ENCODE measurements around the gene CCNL2.

- TF ChIP-seq, protein P1, sequence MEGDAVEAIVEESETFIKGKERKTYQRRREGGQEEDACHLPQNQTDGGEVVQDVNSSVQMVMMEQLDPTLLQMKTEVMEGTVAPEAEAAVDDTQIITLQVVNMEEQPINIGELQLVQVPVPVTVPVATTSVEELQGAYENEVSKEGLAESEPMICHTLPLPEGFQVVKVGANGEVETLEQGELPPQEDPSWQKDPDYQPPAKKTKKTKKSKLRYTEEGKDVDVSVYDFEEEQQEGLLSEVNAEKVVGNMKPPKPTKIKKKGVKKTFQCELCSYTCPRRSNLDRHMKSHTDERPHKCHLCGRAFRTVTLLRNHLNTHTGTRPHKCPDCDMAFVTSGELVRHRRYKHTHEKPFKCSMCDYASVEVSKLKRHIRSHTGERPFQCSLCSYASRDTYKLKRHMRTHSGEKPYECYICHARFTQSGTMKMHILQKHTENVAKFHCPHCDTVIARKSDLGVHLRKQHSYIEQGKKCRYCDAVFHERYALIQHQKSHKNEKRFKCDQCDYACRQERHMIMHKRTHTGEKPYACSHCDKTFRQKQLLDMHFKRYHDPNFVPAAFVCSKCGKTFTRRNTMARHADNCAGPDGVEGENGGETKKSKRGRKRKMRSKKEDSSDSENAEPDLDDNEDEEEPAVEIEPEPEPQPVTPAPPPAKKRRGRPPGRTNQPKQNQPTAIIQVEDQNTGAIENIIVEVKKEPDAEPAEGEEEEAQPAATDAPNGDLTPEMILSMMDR (IDR thresholded peaks at IDR 0.05): no peak
- TF ChIP-seq POLR2A (IDR thresholded peaks at IDR 0.05): no peak
Observed at GRCh38 chr1:1370771-1371300, 28.3 kb downstream of the CCNL2 start.

Data from lower leg skin (tissue), 3 donors.